K562 (cell line): Measurements from ENCODE around the gene SCRN1. TPM values are rescaled to one million over a fixed set of nuclear protein-coding genes. Genes with fewer than 3 reads are reported as not detected.

Source experiments
- ATAC-seq: fragments of 200-7000 bp; cut with Tn5 transposase; 3 replicates; pipeline ENCODE4 v1.9.1; 2020; ENCODE audit warnings: moderate library complexity
- BruUV-seq: library from RNA; stranded (reverse); fragments of 400-500 nt; replicated peaks from 2 replicates; lab custom pipeline; 2021; lab: Mats Ljungman, UMichigan
- CTCF ChIA-PET: fragments of 300-600 bp; formaldehyde crosslinking; extraction: SDS; loops from one replicate; lab custom pipeline; 2021; ENCODE audit warnings: low intra/inter-chr PET ratio; lab: Yijun Ruan, JAX
- POLR2A ChIA-PET: fragments of 300-600, 350-650 bp; sonication (Branson Sonifier 250); formaldehyde crosslinking; extraction: SDS; loops from one replicate; lab custom pipeline; 2021; ENCODE audit warnings: antibody characterized with exemption, inconsistent platforms; lab: Yijun Ruan, JAX
- DNase-seq, 4 experiments: peaks; one replicate each; pipeline versions ENCODE4 v3.0.0 to v3.0.0-alpha.2; 2011 to 2018; ENCODE audit warnings: low spot score in 3 of 4, mixed read lengths in 3 of 4; ENCODE audit errors: extremely low read depth in 1 of 4
- FAIRE-seq: peaks from 2 replicates; lab custom pipeline; 2011; peaks lifted over from hg19 to GRCh38; lab: Jason Lieb, UNC
- H2AFZ ChIP-seq: 2 replicates; pipeline ENCODE4 v1.6.0; 2011; ENCODE audit warnings: low read depth, low read length, control low read depth, inconsistent platforms
- H3K27ac ChIP-seq: fragments of 200-600 bp; 3 replicates; pipeline ENCODE4 v1.8.0; 2011; ENCODE audit warnings: low read depth, mild to moderate bottlenecking, control low read depth, inconsistent platforms, low read length, moderate library complexity, mixed read lengths; ENCODE audit errors: extremely low read depth
- H3K27me3 ChIP-seq, 2 experiments: fragments of 300-600 bp in 1 of 2; 2 replicates in 1 of 2; 3 replicates in 1 of 2; pipeline versions ENCODE4 v1.6.0 to v1.8.0; 2011; ENCODE audit warnings: inconsistent platforms in 2 of 2, low read length in 2 of 2, mild to moderate bottlenecking in 1 of 2, mixed read lengths in 1 of 2, moderate library complexity in 1 of 2; ENCODE audit not compliant: control insufficient read depth in 2 of 2, insufficient read depth in 2 of 2
- H3K36me3 ChIP-seq: fragments of 300-600 bp; 3 replicates; pipeline ENCODE4 v1.8.0; 2011; ENCODE audit warnings: mild to moderate bottlenecking, low read length, inconsistent platforms; ENCODE audit not compliant: control insufficient read depth, insufficient read depth
- H3K4me1 ChIP-seq, 2 experiments: fragments of 200-600 bp in 1 of 2; replicated peaks in 1 of 2; 2 replicates in 1 of 2; 3 replicates in 1 of 2; pipeline versions ENCODE4 v1.5.1 to v1.8.0; 2011; ENCODE audit warnings: inconsistent platforms in 2 of 2, low read length in 2 of 2, mild to moderate bottlenecking in 1 of 2, mixed read lengths in 1 of 2, moderate library complexity in 1 of 2; ENCODE audit not compliant: control insufficient read depth in 2 of 2, insufficient read depth in 2 of 2
- H3K4me2 ChIP-seq: 2 replicates; pipeline ENCODE4 v1.6.1; 2011; ENCODE audit warnings: low read length, control low read depth, inconsistent platforms, mixed read lengths; ENCODE audit not compliant: insufficient read depth
- H3K4me3 ChIP-seq: fragments of 200-600 bp; sonication (generic), shearing (Covaris generic); 2 replicates; pipeline ENCODE4 v1.5.1; 2016; ENCODE audit warnings: control low read depth, inconsistent platforms
- H3K79me2 ChIP-seq: fragments of 200-600 bp; 3 replicates; pipeline ENCODE4 v1.8.0; 2011; ENCODE audit warnings: low read length, inconsistent platforms; ENCODE audit not compliant: control insufficient read depth, insufficient read depth
- H3K9ac ChIP-seq, 2 experiments: 2 replicates each; pipeline versions ENCODE4 v1.6.0 to v1.6.1; 2011; ENCODE audit warnings: low read depth in 2 of 2, low read length in 2 of 2, control low read depth in 1 of 2, inconsistent platforms in 1 of 2, mild to moderate bottlenecking in 1 of 2, mixed read lengths in 1 of 2; ENCODE audit not compliant: insufficient read depth in 1 of 2
- H3K9me1 ChIP-seq: one replicate; pipeline ENCODE4 v1.6.0; 2011; ENCODE audit warnings: inconsistent platforms, mild to moderate bottlenecking, low read length, moderate library complexity; ENCODE audit not compliant: control insufficient read depth, insufficient read depth
- H3K9me3 ChIP-seq: replicated peaks from 2 replicates; pipeline ENCODE4 v1.5.1; 2011; ENCODE audit warnings: low read depth, low read length, inconsistent platforms; ENCODE audit not compliant: control insufficient read depth, insufficient read depth
- H4K20me1 ChIP-seq: replicated peaks from 2 replicates; pipeline ENCODE4 v1.6.1; 2011; ENCODE audit warnings: low read length, inconsistent platforms, mixed read lengths; ENCODE audit not compliant: control insufficient read depth, insufficient read depth
- BMI1 ChIP-seq: fragments of 150-350 bp; IDR thresholded peaks from 2 replicates; pipeline ENCODE4 v1.6.1; 2014; ENCODE audit warnings: low read length
- CAMTA2 ChIP-seq: fragments of 250-450 bp; sonication (Bioruptor Pico); conservative IDR thresholded peaks from 2 replicates; pipeline ENCODE4 v1.5.1; 2022
- GABPB1 ChIP-seq: sonication (generic); formaldehyde crosslinking; IDR thresholded peaks from 2 replicates; pipeline ENCODE4 v1.8.0; 2022; ENCODE audit warnings: mild to moderate bottlenecking, missing genetic modification reagents
- GTF2A2 ChIP-seq: IDR thresholded peaks from 2 replicates; pipeline ENCODE4 v1.6.1; 2016; ENCODE audit warnings: mild to moderate bottlenecking, missing genetic modification characterization, missing compliant biosample characterization
- SREBF1 ChIP-seq: fragments of 150-350 bp; IDR thresholded peaks from 2 replicates; pipeline ENCODE4 v1.6.1; 2014; ENCODE audit warnings: antibody characterized with exemption, low read depth, low read length, borderline replicate concordance
- ZFP36 ChIP-seq: fragments of 150-350 bp; IDR thresholded peaks from 2 replicates; pipeline ENCODE4 v1.6.1; 2018; ENCODE audit warnings: low read length, low read depth; ENCODE audit not compliant: partially characterized antibody
- ZNF780A ChIP-seq: fragments of 250-450 bp; sonication (Bioruptor Pico); IDR thresholded peaks from 2 replicates; pipeline ENCODE4 v1.5.0; 2021; ENCODE audit warnings: mild to moderate bottlenecking
- WGBS: fragments of 100-300 bp; shearing (Covaris generic); methylation state at CpG from one replicate; pipeline ENCODE4 v1.1.6; 2016; ENCODE audit warnings: low coverage, mixed read lengths; ENCODE audit not compliant: insufficient coverage; ENCODE audit errors: missing lambda C conversion rate; 5-methylcytosine and 5-hydroxymethylcytosine counted together
- in situ Hi-C: fragments of 300-500 bp; cut with MboI; formaldehyde crosslinking; loops from 4 replicates; pipeline ENCODE4 v1.15.0; 2018; ENCODE audit warnings: inconsistent platforms, mixed read lengths
- intact Hi-C: fragments of 100-400 bp; cut with micrococcal nuclease; formaldehyde crosslinking; loops from 2 replicates; pipeline ENCODE4 v1.14.2; 2022
- polyA plus RNA-seq, 8 experiments: library from polyadenylated mRNA; depleted of rRNA in 4 of 8; stranded (reverse) in 5 of 8; unstranded in 3 of 8; fragments of >200 nt; fragmentation: Nextera tagmentation in 2 of 8; fragmentation: Illumina TruSeq in 1 of 8; extraction: Ambion mirVana in 2 of 8; extraction: Trizol in 1 of 8; gene quantifications; 2 replicates each; pipeline versions ENCODE4 v1.2.1 to v1.2.3, GENCODE V29; 2011 to 2014; ENCODE audit warnings: inconsistent platforms in 1 of 8, missing spikeins in 1 of 8
- total RNA-seq, 7 experiments: library from RNA; depleted of rRNA in 6 of 7; stranded (reverse); fragments of >200 nt in 6 of 7; fragmentation: Illumina TruSeq in 2 of 7; extraction: Trizol in 2 of 7; gene quantifications; 2 replicates each; pipeline versions ENCODE4 v1.2.1 to v1.2.3, GENCODE V29; 2011 to 2021; ENCODE audit warnings: low replicate concordance in 1 of 7
- TF ChIP-seq, protein P1 (sequence below), 2 experiments: fragments of 450-650 bp in 1 of 2; IDR thresholded peaks; 2 replicates each; pipeline ENCODE4 v1.6.1; 2011 to 2017; ENCODE audit warnings: low read depth in 2 of 2, antibody characterized with exemption in 1 of 2, borderline replicate concordance in 1 of 2, low read length in 1 of 2, mild to moderate bottlenecking in 1 of 2, mixed read lengths in 1 of 2; ENCODE audit not compliant: control insufficient read depth in 1 of 2
- TF ChIP-seq, protein P2 (sequence below): fragments of 250-450 bp; sonication (Bioruptor Pico); IDR thresholded peaks from 2 replicates; pipeline ENCODE4 v1.5.0; 2021

Gene SCRN1
- total and polyA plus RNA-seq, 9 of the 15 experiments (the other 6 are each of a cell fraction or from before 2014, with no cell fraction given), result 0.13 to 1.4 (median 0.20) TPM

DNA sequence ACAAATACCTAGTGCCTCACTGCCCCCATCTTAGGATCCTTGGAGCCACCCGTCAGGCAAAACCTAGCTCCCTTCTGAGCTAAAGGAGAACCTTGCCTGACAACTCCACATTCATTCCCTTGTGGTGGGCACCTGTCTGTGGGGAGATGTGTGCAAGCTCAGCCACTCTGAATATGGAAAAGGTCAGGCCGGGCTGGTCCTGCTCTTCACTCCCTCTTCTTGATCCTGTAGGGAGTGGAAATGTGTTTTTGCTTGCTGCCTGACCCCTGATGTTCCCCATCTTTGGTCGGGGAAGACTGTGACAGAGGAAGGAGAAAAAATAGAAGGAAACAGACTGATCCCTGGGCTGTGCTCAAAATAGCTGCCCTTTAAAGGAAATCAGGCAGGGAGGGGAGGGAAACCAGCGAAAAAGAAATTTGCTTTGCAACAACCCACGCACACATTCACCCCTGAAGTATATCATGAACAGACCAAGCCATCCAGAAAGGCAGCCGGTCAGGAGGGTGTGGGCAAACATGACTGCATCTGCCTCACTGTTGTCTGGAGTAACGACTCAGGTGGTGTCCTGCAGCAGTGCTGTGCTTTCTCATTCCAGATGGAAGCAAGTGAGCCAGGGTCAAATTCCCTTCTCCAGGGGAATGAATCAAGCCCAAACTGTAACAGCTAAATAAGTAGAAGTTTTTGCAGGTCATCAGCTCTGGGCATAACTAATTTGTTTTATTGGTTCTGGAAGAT, 74.0 kb downstream of the SCRN1 start:
- H3K9me1 ChIP-seq, result no peaks in the 10 kb centered on the region
- no peaks in the 10 kb centered on the region for H3K79me2 ChIP-seq
- intact Hi-C loops, result no loop called here
- no peak for ATAC-seq
- ChIA-PET CTCF (no interaction called here), POLR2A (interaction anchor here (0.6 to 0.7 kb wide), 2 partner anchors 369 to 410 kb away, joined by 3 read pairs; no protein-coding TSS in a partner anchor)
- no peaks in the 10 kb centered on the region for H3K4me1 ChIP-seq
- no peak for DNase-seq
- no peak overlapping the region for H3K4me2 ChIP-seq
- no peak overlapping the region for H2AFZ ChIP-seq
- no peaks in the 10 kb centered on the region for H3K9me3 ChIP-seq
- no peak overlapping the region for H3K4me3 ChIP-seq
- BruUV-seq, result no TSS peak
- no peaks in the 10 kb centered on the region for H4K20me1 ChIP-seq
- H3K36me3 ChIP-seq, result no peaks in the 10 kb centered on the region
- 7% methylated on average over 7 of the region's 7 CpGs for WGBS
- no peak overlapping the region for H3K27ac ChIP-seq
- TF ChIP-seq, protein P1, sequence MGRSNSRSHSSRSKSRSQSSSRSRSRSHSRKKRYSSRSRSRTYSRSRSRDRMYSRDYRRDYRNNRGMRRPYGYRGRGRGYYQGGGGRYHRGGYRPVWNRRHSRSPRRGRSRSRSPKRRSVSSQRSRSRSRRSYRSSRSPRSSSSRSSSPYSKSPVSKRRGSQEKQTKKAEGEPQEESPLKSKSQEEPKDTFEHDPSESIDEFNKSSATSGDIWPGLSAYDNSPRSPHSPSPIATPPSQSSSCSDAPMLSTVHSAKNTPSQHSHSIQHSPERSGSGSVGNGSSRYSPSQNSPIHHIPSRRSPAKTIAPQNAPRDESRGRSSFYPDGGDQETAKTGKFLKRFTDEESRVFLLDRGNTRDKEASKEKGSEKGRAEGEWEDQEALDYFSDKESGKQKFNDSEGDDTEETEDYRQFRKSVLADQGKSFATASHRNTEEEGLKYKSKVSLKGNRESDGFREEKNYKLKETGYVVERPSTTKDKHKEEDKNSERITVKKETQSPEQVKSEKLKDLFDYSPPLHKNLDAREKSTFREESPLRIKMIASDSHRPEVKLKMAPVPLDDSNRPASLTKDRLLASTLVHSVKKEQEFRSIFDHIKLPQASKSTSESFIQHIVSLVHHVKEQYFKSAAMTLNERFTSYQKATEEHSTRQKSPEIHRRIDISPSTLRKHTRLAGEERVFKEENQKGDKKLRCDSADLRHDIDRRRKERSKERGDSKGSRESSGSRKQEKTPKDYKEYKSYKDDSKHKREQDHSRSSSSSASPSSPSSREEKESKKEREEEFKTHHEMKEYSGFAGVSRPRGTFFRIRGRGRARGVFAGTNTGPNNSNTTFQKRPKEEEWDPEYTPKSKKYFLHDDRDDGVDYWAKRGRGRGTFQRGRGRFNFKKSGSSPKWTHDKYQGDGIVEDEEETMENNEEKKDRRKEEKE (IDR thresholded peaks at IDR 0.05; ENCODE audit: borderline replicate concordance in 1 of 2, control insufficient read depth in 1 of 2, low read depth in 2 of 2, low read length in 1 of 2), result no peak
- no peak for TF ChIP-seq BMI1
- no peak for TF ChIP-seq CAMTA2 (CRISPR knock-in tag)
- TF ChIP-seq GTF2A2 (tag), result no peak
- no peak for TF ChIP-seq ZFP36
- no peak for TF ChIP-seq SREBF1
- no peak for TF ChIP-seq GABPB1 (CRISPR knock-in tag)
- no peak for TF ChIP-seq ZNF780A (CRISPR knock-in tag)
- TF ChIP-seq, protein P2, sequence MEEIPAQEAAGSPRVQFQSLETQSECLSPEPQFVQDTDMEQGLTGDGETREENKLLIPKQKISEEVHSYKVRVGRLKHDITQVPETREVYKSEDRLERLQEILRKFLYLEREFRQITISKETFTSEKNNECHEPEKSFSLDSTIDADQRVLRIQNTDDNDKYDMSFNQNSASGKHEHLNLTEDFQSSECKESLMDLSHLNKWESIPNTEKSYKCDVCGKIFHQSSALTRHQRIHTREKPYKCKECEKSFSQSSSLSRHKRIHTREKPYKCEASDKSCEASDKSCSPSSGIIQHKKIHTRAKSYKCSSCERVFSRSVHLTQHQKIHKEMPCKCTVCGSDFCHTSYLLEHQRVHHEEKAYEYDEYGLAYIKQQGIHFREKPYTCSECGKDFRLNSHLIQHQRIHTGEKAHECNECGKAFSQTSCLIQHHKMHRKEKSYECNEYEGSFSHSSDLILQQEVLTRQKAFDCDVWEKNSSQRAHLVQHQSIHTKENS (CRISPR knock-in tag), result no peak
- no peak overlapping the region for H3K9ac ChIP-seq
- no peak for FAIRE-seq
- H3K27me3 ChIP-seq, result peaks cover 2 to 12% of the 10 kb centered on the region in 2 experiments; a peak in 2 of 5 replicates
- in situ Hi-C loops, result loop anchor here (10.0 kb wide), 1 partner anchor 281 kb away; no protein-coding TSS in a partner anchor
